ENCODE data around the gene TRIM9.

The TRIM9 gene

GRCh38 chr14:51028361-51028760 lies 66.5 kb downstream of the TRIM9 start:
- Histone ChIP-seq H2AFZ (ENCODE audit: low read depth, low read length) (no peak overlapping the region), H3K36me3 (ENCODE audit: insufficient read depth, low read length) (no peaks in the 10 kb centered on the region), H3K4me1 (ENCODE audit: insufficient read depth, low read length) (peaks cover 16% of the 10 kb centered on the region), H3K27me3 (ENCODE audit: insufficient read depth, low read length) (no peaks in the 10 kb centered on the region), H3K9me3 (ENCODE audit: low read length) (no peaks in the 10 kb centered on the region), H3K4me3 (ENCODE audit: low read length) (no peak overlapping the region)

GRCh38 chr14:51024377-51024776 lies 70.5 kb downstream of the TRIM9 start:
- H2AFZ ChIP-seq (ENCODE audit: low read depth, low read length): no peak overlapping the region
- no peaks in the 10 kb centered on the region for H3K27me3 ChIP-seq (ENCODE audit: insufficient read depth, low read length)
- H3K4me3 ChIP-seq (ENCODE audit: low read length): no peak overlapping the region
- peaks cover 16% of the 10 kb centered on the region for H3K4me1 ChIP-seq (ENCODE audit: insufficient read depth, low read length)
- H3K36me3 ChIP-seq (ENCODE audit: insufficient read depth, low read length): peaks cover 8% of the 10 kb centered on the region
- peaks cover 6% of the 10 kb centered on the region for H3K9me3 ChIP-seq (ENCODE audit: low read length)

- no peak overlapping the region for H2AFZ ChIP-seq (ENCODE audit: low read depth, low read length)
- no peak overlapping the region for H3K4me3 ChIP-seq (ENCODE audit: low read length)
- H3K36me3 ChIP-seq (ENCODE audit: insufficient read depth, low read length): peaks cover 8% of the 10 kb centered on the region
- H3K27me3 ChIP-seq (ENCODE audit: insufficient read depth, low read length): no peaks in the 10 kb centered on the region
- peaks cover 6% of the 10 kb centered on the region for H3K9me3 ChIP-seq (ENCODE audit: low read length)
- peaks cover 16% of the 10 kb centered on the region for H3K4me1 ChIP-seq (ENCODE audit: insufficient read depth, low read length)
Observed at GRCh38 chr14:51023964-51024363, 70.9 kb downstream of the TRIM9 start.

GRCh38 chr14:51022769-51023168 lies 72.1 kb downstream of the TRIM9 start:
- peaks cover 6% of the 10 kb centered on the region for H3K9me3 ChIP-seq (ENCODE audit: low read length)
- no peaks in the 10 kb centered on the region for H3K27me3 ChIP-seq (ENCODE audit: insufficient read depth, low read length)
- H2AFZ ChIP-seq (ENCODE audit: low read depth, low read length): no peak overlapping the region
- H3K36me3 ChIP-seq (ENCODE audit: insufficient read depth, low read length): peaks cover 8% of the 10 kb centered on the region
- H3K4me3 ChIP-seq (ENCODE audit: low read length): no peak overlapping the region
- H3K4me1 ChIP-seq (ENCODE audit: insufficient read depth, low read length): peaks cover 12% of the 10 kb centered on the region

DNA sequence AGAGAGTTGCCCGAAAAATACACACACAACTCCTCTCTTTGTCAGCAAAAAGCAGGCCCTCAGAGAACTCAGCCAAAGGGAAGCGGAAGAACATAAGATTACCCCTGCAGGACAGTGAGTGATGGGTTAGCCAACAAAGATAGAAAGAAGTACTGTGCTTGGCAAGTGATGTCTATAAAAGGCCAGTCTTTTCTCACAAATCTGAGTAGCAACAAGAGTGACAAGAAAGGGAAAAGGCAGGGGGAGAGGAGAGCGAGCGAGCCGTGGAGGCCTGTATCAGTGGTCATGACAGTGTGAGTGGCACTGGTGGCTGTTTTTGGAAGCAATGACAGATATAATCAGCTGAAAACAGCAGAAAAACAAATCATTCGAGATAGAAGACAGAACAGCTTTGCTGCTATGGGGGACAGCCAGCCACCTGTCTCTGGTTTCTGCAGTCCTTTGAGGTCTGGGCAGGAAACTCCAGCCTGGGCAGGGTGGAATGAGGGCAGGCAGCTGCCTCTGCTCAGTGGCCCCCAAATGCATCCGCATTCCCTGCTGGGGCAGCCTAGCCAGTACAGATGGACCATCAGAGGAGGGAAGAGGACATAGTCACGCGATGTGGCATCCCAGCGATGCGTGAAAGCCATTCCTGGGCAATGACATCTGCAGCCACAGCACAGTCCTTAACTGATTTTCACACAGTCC lies 74.7 kb downstream of the TRIM9 start:
- Histone ChIP-seq H3K9me3 (ENCODE audit: low read length) (peaks cover 10% of the 10 kb centered on the region), H3K36me3 (ENCODE audit: insufficient read depth, low read length) (peaks cover 11% of the 10 kb centered on the region), H3K27me3 (ENCODE audit: insufficient read depth, low read length) (no peaks in the 10 kb centered on the region), H2AFZ (ENCODE audit: low read depth, low read length) (no peak overlapping the region), H3K4me1 (ENCODE audit: insufficient read depth, low read length) (peaks cover 12% of the 10 kb centered on the region), H3K4me3 (ENCODE audit: low read length) (no peak overlapping the region)

DNA sequence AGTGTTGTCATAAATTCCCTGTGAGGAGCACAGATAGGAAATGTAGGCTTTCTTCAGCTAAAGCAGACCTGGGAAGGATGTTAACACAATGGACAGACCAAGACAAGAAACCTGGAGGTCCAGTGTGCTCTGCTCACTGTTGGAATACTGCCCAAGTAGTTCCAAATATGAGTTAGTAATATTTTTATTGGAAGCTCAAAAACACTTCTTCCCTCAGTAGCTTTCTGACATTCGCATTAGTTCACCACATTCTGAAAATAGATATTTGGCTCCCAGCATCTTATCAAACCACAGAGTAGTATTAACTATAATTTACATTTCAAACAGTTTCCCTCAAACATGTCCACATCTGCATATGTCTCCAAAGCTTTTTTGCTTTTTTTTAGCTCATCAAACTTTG lies 75.8 kb downstream of the TRIM9 start:
- H3K4me3 ChIP-seq (ENCODE audit: low read length): no peak overlapping the region
- H2AFZ ChIP-seq (ENCODE audit: low read depth, low read length): no peak overlapping the region
- H3K27me3 ChIP-seq (ENCODE audit: insufficient read depth, low read length): no peaks in the 10 kb centered on the region
- peaks cover 11% of the 10 kb centered on the region for H3K36me3 ChIP-seq (ENCODE audit: insufficient read depth, low read length)
- H3K4me1 ChIP-seq (ENCODE audit: insufficient read depth, low read length): peaks cover 3% of the 10 kb centered on the region
- H3K9me3 ChIP-seq (ENCODE audit: low read length): peaks cover 10% of the 10 kb centered on the region

DNA sequence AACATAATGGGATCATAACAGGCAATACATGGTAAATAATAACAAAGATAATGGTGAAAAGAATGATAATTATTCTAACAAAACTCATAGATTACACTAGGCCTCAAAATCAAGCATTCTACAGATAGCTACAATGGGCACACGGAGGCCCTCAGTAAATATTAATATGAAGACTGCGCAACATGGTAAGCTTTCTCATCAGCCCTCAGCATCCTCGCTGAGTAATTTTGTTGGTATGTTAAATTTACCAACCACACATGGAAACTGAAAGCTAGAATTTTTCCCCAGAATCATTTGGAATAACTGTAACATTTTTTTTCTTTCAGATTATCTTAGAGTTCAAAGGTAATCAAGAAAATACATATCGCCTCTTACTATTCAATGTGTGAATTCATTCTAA lies 76.4 kb downstream of the TRIM9 start:
- no peak overlapping the region for H2AFZ ChIP-seq (ENCODE audit: low read depth, low read length)
- no peak overlapping the region for H3K4me3 ChIP-seq (ENCODE audit: low read length)
- H3K36me3 ChIP-seq (ENCODE audit: insufficient read depth, low read length): peaks cover 11% of the 10 kb centered on the region
- peaks cover 10% of the 10 kb centered on the region for H3K9me3 ChIP-seq (ENCODE audit: low read length)
- H3K4me1 ChIP-seq (ENCODE audit: insufficient read depth, low read length): no peaks in the 10 kb centered on the region
- H3K27me3 ChIP-seq (ENCODE audit: insufficient read depth, low read length): no peaks in the 10 kb centered on the region

DNA sequence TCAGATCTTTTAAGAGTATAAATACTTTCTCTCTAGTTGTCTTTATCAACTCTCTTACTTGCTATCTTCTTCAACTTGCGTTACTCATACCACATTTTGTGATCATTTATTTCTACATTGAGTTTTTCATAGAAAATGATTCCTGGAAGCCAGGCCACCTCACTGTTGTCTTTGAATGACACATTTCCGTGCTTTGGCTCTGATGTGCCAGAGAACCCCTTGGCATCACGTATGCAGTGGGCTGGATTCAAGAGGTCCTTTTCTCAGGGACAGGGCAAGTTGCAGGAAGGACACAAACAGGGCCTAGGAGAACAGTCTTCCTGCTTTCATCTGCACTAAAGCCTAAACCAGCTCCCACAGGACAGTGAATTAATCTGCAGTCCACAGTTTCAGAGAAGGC lies 80.3 kb downstream of the TRIM9 start:
- no peaks in the 10 kb centered on the region for H3K4me1 ChIP-seq (ENCODE audit: insufficient read depth, low read length)
- no peak overlapping the region for H2AFZ ChIP-seq (ENCODE audit: low read depth, low read length)
- peaks cover 3% of the 10 kb centered on the region for H3K9me3 ChIP-seq (ENCODE audit: low read length)
- H3K27me3 ChIP-seq (ENCODE audit: insufficient read depth, low read length): no peaks in the 10 kb centered on the region
- H3K36me3 ChIP-seq (ENCODE audit: insufficient read depth, low read length): peaks cover 10% of the 10 kb centered on the region
- no peak overlapping the region for H3K4me3 ChIP-seq (ENCODE audit: low read length)

DNA sequence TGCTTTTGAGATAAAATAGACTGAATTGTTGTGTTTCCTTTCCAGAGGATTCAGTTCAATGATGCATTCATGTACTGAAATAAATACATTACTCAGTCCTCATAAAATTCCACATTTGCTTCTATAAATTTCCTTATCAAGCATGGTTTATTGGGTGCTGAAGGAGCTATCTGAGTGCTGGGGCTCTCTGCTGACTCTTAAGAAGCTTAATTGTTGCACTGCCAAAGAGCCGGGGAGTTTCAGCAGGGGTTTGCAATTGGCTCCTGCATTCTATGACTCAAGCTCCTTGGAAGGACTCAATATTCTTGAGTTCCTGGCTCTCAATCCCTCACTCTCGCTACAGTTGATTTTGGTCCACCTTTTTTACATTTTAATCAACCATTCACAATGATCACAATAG lies 80.8 kb downstream of the TRIM9 start:
- no peaks in the 10 kb centered on the region for H3K4me1 ChIP-seq (ENCODE audit: insufficient read depth, low read length)

DNA sequence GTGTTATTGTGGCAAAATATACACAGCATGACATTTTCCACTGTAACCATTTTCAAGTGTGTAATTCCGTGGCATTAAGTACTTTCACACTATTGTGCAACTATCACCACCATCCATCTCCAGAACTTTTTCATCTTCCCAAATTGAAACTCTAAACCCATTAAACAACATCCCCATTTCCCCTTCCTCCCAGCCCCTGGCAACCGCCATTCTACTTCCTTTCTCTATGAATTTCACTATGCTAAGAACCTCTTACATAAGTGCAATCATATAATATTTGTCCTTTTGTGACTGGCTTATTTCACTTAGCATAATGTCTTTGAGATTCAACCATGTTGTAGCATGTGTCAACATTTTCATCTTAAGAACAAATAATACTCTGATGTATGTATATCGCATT lies 82.8 kb downstream of the TRIM9 start:
- Histone ChIP-seq H3K27me3 (ENCODE audit: insufficient read depth, low read length) (no peaks in the 10 kb centered on the region), H2AFZ (ENCODE audit: low read depth, low read length) (no peak overlapping the region), H3K4me1 (ENCODE audit: insufficient read depth, low read length) (peaks cover 20% of the 10 kb centered on the region), H3K4me3 (ENCODE audit: low read length) (no peak overlapping the region), H3K36me3 (ENCODE audit: insufficient read depth, low read length) (peaks cover 13% of the 10 kb centered on the region), H3K9me3 (ENCODE audit: low read length) (peaks cover 3% of the 10 kb centered on the region)

More for the DNA sequence above, 80.8 kb downstream of the TRIM9 start:
- Histone ChIP-seq H2AFZ (ENCODE audit: low read depth, low read length) (no peak overlapping the region), H3K36me3 (ENCODE audit: insufficient read depth, low read length) (peaks cover 11% of the 10 kb centered on the region), H3K9me3 (ENCODE audit: low read length) (peaks cover 3% of the 10 kb centered on the region), H3K4me3 (ENCODE audit: low read length) (no peak overlapping the region), H3K27me3 (ENCODE audit: insufficient read depth, low read length) (no peaks in the 10 kb centered on the region)

- no peak overlapping the region for H2AFZ ChIP-seq (ENCODE audit: low read depth, low read length)
- H3K4me1 ChIP-seq (ENCODE audit: insufficient read depth, low read length): peaks cover 55% of the 10 kb centered on the region
- no peaks in the 10 kb centered on the region for H3K9me3 ChIP-seq (ENCODE audit: low read length)
- no peak overlapping the region for H3K4me3 ChIP-seq (ENCODE audit: low read length)
- peaks cover 9% of the 10 kb centered on the region for H3K36me3 ChIP-seq (ENCODE audit: insufficient read depth, low read length)
- H3K27me3 ChIP-seq (ENCODE audit: insufficient read depth, low read length): no peaks in the 10 kb centered on the region
Observed at GRCh38 chr14:51008446-51008845, 86.5 kb downstream of the TRIM9 start.

DNA sequence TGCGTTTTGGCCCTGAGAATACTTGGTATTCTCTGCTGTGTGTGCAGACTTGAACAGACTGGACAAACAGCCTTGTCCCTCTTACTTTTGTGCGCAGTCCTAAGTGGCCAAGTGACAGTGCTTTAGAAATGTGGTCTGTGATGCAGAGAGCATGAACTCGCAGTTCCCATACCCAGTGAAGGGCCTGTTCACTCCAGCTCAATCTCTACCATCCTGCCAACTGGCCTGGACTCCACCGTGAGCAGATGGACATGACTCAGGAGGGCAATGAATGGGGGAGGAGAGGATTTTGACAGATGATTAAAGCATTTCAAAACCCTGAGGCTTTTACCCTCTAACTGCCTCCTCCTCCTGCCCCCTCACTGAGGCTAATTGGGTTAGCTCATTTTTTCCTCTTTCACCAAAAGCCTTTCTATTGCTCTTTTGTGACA lies 88.1 kb downstream of the TRIM9 start:
- Histone ChIP-seq H3K9me3 (ENCODE audit: low read length) (no peaks in the 10 kb centered on the region), H3K36me3 (ENCODE audit: insufficient read depth, low read length) (peaks cover 9% of the 10 kb centered on the region), H3K4me1 (ENCODE audit: insufficient read depth, low read length) (peaks cover 58% of the 10 kb centered on the region), H3K27me3 (ENCODE audit: insufficient read depth, low read length) (no peaks in the 10 kb centered on the region), H3K4me3 (ENCODE audit: low read length) (no peak overlapping the region), H2AFZ (ENCODE audit: low read depth, low read length) (no peak overlapping the region)

GRCh38 chr14:51006324-51006723 lies 88.6 kb downstream of the TRIM9 start:
- Histone ChIP-seq H3K27me3 (ENCODE audit: insufficient read depth, low read length) (no peaks in the 10 kb centered on the region), H3K9me3 (ENCODE audit: low read length) (no peaks in the 10 kb centered on the region), H3K4me1 (ENCODE audit: insufficient read depth, low read length) (peaks cover 58% of the 10 kb centered on the region), H3K36me3 (ENCODE audit: insufficient read depth, low read length) (peaks cover 9% of the 10 kb centered on the region), H2AFZ (ENCODE audit: low read depth, low read length) (no peak overlapping the region), H3K4me3 (ENCODE audit: low read length) (no peak overlapping the region)
